ENCODE measurements around the gene ARHGEF19.
"Not testable (repeated sequence)": the region's sequence is repeated elsewhere in the genome, so short reads cannot be mapped to it uniquely, and the experiment has no call there.

The ARHGEF19 gene

DNA sequence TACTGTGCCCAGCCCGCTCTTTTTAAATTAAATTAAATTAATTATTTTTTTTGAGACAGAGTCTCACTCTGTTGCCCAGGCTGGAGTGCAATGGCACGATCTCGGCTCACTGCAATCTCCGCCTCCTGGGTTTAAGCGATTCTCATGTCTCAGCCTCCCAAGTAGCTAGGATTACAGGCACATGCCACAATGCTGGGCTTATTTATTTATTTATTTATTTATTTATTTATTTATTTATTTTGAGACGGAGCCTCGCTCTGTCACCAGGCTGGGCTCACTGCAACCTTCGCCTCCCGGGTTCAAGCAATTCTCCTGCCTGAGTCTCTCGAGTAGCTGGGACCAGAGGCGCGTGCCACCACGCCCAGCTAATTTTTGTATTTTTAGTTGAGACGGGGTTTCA lies 10.3 kb upstream of the ARHGEF19 start:
- DNase-seq (ENCODE audit: low read depth in 2 of 2), result not testable (repeated sequence)

DNA sequence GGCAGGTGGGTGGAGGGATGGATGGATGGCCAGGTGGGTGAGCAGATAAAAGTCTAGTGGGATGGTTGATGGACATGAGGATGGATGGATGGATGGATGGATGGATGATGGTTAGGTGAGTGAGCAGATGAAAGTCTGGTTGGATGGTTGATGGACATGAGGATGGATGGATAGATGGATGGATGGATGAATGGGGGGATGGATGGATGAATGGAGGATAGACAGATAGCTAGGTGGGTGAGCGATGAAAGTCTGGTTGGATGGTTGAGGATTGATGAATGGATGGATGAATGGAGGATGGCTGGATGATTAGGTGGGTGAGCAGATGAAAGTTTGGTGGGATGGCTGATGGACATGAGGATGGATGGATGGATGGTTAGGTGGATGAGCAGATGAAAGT lies 9.0 kb upstream of the ARHGEF19 start:
- DNase-seq (ENCODE audit: low read depth in 2 of 2), result no peak

DNA sequence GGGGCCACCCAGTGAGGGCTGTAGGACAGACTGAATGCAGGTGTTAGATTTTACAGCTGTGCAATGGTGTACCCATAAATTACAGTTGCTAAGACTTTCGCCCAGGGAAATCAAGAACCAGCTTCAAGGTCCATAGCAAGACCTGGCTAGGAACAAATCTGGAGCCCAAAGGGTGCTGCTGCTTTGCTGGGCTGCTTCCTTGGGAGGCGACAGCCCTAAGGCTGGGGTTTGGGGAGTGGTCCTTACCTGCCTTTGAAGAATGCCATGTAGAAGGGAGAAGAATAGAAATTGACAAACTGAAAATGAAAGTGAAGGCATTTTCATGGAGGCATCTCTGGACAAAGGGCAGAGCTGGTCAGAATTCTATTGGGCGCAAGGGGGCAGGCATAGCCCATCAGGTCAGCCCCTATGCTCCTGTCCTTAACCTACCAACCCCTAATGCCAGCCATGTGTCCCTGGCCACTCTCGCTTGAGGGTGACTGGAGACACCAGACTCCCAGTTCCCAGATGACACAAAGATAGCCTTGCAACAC lies 7.6 kb upstream of the ARHGEF19 start:
- no peak for DNase-seq (ENCODE audit: low read depth in 2 of 2)

DNA sequence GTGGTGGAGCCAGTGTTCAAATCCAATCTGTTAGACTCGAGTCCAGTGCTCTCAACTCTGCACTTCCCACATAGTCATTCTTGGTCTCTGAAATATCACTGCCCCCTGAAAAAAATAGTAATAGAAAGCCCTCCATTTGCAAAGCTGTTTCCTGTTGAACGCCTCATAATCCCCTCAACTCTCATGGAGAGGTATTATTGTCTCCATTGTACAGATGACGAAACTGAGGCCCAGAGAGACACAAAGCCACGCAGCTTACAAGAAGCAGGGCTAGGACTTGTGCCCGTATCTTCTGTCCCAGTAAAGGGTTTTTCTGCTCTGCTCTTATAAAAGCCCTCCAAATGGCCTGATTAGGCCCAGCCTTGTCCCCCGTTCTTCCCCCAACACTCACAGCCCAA lies 6.2 kb upstream of the ARHGEF19 start:
- DNase-seq (ENCODE audit: low read depth in 2 of 2), result no peak

DNA sequence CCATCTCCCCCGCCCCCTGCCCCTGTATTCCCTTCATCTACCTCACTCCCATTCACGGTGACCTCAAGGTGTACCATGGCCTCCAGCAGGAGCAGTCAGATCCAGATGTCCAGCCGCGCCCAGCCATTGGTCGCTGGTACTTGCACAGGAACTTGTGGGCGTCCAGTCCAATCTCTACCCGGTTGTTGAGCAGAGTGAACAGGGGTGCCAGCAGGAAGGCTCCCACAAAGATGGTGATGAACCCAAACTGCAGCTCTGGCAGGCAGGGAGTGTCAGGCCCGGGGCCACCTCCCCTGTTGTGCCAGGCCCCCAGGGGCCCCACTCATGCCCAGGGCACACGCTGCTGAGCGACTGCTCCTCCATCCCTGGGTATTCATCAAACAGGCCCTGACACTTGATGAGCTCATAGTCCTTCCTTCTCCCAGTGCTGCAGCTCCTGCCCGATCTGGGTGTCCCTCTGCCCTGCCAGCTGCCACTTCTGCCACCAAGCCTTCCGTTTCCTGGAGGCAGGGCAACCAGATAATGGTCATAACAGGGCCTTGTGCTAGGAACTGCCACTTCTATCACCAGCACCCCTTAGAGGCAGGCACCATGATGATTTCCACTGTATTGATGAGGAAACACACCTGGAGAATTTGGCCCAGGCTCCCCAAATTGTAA lies 5.7 kb upstream of the ARHGEF19 start:
- DNase-seq (ENCODE audit: low read depth in 2 of 2), result no peak

DNA sequence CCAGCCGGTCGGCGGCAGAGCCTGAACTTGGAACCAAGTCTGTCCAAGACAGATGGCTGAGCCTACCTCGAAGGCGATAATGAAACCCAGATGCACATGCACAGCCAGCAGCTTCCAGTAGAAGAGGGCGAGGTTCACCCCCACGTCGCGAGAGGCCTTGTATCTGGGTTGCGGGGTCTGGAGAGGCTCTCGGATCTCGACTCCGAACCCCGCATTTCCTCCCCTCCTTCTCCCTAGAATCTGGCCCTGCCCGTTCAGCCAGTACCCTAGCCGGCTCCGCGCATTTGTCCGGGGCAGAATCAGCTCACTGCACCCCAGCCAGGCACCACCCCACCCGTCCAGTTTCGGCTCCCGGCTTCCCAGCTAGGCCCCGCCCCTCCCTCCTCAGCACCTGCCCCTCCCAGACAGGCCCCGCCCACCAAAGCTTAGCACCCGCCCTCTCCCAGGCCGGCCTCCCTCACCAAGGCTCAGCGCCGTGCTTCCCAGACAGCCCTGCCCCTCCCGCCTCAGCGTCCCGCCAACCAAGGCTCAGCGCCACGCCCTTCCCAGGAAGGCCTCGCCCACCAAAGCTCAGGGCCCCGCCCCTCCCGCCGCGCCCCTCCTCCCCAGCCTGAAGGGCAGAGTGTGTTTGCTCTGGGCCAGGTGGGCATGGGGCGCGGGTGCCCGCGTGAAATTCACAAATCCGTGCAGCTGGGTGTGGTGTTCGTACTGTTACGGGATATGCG lies 4.8 kb upstream of the ARHGEF19 start:
- DNase-seq (ENCODE audit: low read depth in 2 of 2), result peak; percentile 80 to 90

DNA sequence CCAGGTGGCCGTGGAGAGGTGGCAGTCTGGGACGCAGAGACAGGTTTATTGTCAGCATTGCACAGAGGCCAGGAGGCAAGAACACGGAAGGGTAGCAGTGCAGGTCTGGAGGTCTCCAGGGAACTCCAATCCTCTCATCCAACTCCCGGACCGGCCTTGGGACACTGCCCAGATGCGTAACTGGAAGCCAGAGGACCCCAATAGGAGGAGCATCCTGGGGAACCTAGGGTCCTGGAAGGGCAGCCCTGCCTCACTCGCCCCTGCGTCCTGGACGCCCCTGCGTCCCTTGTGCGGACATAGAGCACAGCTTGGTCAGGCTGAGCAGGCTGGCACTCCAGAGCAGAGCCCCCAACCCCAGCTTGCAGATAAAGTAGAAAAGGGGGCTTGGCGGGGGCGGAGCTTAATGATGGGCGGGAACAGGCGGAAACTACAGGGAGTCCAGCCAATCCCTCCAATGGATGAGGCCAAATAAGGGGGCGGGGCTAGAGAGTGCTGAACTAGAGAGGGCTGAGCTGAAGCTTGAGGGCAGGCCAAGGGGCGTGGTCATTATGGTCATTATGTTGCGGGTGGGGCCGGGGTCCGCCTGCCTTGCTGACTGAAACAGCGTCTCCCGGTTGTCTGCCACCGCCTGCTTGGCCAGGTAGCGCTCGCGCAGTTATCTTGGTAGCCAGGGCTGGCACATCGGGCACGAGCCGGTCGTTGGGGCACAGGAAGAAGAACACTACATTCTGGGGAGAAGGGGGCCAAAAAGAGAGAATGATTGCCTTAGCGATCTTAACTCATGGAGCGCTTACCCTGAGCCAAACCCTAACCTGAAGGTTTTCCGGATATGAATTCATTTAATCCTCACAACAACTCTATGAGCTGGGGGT lies 3.7 kb upstream of the ARHGEF19 start:
- DNase-seq (ENCODE audit: low read depth in 2 of 2), result no peak

DNA sequence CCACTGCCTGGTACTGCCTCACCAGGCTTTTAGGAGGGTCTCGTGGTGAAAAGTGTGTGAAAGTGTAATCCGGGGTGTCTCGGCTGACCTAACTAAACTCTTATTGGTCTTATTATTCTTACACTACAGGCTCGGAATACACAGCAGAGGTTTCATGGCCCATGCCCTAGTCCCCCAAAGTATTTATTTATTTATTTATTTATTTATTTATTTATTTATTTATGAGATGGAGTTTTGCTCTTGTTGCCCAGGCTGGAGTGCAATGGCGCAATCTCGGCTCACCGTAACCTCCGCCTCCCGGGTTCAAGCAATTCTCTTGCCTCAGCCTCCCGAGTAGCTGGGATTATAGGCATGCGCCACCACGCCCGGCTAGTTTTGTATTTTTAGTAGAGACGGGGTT lies 2.8 kb upstream of the ARHGEF19 start:
- DNase-seq (ENCODE audit: low read depth in 2 of 2), result not testable (repeated sequence)

DNA sequence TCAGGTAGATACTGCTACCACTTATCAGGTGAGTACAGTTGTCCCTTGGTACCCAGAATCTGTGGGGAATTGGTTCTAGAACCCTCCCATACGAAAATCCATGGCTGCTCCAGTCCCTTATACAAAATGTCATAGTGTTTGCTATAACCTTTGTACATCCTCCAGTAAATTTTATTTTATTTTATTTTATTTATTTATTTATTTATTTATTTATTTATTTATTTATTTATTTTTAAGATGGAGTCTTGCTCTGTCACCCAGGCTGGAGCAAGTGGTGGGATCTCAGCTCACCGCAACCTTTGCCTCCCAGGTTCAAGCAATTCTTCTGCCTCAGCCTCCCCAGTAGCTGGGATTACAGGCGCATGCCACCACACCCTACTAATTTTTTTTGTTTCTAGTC lies 1.1 kb upstream of the ARHGEF19 start:
- DNase-seq (ENCODE audit: low read depth in 2 of 2), result not testable (repeated sequence)

DNA sequence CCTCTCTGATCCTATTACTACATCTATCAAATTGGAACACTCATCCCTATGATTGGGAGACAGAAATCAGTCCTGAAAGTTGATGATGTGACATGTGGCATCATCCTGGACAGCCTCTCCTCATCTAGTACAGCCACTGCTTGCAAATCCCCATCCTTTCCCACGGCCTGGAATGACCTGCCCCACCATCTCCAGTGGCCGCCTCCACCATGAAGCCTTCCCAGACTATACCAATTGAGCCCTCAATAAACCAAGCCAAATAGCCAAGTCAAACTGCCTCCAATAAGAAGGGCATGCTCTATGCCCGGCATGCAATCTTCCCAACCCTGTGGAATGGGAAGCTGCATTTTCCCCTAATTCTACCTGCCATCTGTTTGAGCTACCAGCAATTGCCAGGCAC lies 561 bp upstream of the ARHGEF19 start:
- DNase-seq (ENCODE audit: low read depth in 2 of 2), result no peak

DNA sequence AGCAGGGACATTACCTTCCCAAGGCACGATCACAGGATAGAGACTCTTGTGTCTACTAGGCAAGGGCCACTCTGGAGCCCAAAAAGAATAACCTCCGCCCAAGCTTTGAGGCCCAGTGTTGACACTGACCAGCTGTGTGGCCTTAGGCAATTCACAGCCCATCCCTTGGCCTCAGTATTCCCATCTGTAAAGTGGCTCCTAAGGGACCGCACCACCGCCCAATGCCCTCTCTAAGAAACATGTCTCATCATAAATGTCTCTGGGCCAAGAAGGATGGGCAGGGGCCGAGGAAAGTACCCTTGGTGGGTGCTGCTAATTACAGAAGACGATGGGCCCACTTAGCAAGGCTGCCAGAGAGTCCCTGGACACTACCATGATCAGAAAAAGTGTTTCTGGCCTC lies 628 bp downstream of the ARHGEF19 start:
- DNase-seq (ENCODE audit: low read depth in 2 of 2), result no peak

DNA sequence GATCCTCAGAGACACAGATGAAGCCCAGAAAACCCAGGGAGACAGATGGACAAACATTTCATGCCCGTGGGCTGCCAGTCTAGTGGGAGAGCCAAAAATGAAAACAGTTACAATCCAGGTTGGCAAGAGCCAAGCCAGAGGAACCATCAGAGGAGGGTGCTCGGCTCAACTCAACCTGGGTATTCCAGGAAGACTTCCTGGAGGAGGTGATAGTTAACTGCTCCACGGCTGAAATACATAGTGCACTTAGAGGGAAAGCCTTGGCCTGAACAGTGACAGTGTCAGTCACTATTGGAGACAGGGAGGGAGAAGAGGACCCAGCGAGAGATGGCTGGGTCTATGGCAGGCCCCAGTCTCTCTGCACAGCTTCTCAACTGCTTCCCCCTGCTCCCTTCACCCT lies 1.9 kb downstream of the ARHGEF19 start:
- no peak for DNase-seq (ENCODE audit: low read depth in 2 of 2)

DNA sequence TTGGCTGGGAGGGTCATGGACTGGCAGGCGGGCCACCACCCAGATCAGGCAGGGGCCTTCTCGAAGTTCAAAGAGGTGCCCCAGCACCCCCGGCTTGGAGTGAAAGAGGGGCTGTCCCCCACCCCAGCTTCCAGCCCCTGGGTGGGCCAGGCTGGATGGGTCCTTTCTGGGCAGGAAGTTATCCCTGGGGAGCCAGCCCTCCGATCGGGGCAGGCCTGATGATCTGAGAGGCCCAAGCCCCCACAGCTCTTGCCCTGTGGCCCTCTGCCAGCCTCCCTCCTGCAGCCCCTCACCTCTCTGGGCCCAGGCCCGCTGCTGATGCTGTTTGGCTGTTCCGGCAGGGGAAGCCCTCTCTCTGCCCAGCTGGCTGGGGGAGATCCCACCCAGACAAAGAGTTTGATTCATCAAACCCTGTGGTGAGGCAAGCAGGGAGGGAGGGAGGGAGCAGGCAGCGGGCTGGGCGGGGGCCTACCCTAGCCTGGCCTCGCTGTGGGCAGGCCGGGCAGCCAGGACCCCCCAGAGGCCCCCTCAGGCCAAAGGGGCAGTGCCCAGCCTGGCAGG lies 2.5 kb downstream of the ARHGEF19 start:
- DNase-seq (ENCODE audit: low read depth in 2 of 2), result no peak

DNA sequence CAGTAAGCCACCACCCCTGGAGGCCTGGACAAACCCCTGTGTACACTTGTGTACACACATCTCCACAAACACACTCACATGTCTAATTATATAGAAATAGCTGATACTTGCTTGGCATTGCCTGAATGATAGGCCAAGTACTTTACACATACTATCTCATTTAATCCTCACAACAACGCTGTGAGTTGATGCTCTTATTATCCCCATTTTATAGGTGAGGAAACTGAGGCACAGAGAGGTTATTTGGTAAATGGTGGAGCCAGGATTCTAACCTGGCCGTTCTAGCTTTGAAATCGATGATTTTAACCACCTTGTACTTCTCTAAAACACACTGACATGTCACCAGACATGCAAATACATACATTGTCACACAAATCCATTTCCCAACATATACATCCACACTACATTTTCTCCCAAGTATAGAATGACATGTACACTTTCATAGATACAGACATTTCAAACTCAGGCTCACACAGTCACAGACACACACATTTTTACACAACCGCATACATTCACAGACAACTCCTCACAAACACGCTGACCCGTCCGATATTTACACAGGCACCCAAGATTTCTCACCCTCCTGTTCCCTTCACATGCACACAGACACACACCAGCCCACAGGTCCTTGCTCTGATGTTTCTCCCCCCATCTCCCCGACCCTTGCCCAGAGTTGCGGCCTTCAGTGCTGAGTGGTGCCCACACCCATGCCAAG lies 3.2 kb downstream of the ARHGEF19 start:
- DNase-seq (ENCODE audit: low read depth in 2 of 2), result no peak

DNA sequence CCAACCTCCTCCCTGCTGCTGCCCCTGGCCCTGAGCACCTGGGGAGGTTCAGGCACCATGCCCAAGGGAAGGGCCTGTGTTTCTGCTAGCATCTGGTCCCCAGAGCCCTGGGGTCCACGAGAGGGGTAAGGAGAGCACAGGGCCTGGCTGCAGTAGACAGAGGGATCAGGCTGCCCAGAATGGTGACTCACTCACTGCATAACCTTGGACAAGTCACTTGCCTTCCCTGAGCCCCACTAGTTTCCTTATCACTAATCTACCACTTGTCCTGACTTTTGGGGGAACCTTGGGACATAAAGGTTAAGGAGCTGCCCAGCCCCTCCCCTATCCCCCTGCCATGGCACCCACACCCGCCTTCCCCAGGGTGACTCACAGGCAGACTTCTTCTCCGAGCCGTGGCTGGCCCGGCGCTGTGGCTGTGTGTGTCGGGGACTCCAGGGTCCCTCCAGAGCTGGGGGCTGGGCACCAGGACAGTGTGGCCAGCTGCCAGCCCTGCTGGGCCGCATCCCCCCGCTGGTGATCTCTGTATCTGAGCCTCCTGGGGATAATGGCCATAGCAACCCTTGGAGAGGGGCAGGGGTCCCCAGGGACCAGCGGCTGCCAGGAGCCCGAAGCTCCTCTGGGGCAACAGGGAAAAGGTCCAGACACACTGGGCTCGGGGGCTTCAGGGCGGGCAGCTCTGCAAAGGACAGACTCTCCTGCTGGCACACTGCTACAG lies 4.0 kb downstream of the ARHGEF19 start:
- DNase-seq (ENCODE audit: low read depth in 2 of 2), result no peak

DNA sequence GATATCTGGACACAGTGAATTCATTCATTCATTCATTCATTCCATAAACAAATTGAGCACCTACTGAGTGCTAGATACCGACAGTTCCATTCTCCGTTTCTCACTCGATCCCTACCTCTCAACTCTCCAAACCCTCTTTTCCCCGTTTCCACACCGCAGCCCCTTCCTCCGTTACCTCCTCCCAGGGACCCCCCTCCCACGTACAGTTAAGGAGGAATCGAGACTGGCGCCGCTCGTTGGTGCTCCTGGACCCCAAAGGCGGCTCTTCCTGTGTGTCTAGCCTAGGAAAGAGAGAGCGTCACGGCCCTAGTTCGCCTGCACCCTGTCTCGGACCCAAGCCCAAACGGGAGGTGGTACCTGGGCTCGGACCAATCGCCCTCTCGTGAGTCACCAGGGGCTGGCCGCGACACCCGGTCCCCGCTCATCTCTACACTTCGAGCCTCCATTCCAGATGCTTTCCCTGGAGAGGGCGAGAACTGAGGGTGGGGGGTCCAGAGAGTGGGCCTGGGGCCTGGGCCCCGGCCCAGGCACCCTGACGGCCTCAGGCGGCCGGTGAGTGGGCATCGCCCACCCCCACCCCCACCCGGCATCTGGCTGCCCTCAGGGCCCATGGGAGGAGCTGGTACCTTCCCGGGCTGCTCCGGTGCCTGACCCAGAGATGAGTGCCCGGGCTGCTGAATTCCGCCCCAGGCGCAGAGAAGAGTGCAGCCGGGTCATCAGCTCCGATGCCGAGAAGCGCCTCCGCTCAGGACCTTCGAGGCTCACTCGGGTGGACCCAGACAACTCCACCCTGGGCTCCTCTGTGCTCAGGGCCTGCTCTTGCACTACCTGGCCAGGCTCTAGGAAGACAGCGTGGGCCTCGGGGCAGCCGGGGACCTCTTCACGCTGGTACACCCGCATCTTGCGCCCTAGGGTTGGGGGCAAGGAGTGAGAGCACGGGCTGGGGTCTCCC lies 4.9 kb downstream of the ARHGEF19 start:
- no peak for DNase-seq (ENCODE audit: low read depth in 2 of 2)

DNA sequence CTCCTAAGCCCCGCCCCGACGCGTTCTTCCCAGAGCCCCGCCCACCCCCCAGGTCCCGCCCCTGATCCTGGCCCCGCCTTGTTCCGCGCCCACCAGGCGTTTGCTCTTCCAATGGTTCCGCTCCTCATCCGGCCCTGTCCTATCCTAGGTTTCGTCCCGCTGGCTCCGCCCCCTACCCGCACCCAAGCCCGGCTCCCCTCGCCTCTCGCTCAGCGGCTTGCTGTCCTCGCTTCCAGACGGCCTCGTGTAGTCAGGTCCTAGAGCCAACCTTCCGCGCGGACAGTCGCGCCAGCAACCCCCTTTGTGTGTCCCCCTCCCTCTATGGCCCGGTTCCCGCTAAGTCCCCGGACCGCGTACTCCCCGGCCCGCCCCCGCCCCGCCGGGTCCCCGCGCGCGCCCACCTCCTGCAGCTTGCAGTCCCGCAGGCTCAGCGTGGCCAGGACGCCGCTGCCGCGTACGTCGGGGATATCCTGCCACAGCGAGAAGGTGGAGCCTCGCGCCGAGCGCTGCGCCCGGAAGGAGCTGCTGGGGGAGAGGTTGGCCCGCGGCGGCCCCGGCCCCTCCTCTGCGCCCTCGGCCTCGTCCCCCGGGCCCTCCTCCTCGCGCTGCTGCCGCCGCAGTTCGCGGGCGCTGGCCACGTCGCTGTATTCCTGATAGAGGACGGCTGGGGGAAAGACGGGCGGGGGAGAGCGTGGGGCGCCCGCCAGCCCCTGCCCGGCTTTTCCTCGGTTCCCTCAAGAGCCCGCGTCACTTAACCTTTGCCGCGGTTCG lies 5.7 kb downstream of the ARHGEF19 start:
- DNase-seq (ENCODE audit: low read depth in 2 of 2), result peak; percentile 77 to 80

DNA sequence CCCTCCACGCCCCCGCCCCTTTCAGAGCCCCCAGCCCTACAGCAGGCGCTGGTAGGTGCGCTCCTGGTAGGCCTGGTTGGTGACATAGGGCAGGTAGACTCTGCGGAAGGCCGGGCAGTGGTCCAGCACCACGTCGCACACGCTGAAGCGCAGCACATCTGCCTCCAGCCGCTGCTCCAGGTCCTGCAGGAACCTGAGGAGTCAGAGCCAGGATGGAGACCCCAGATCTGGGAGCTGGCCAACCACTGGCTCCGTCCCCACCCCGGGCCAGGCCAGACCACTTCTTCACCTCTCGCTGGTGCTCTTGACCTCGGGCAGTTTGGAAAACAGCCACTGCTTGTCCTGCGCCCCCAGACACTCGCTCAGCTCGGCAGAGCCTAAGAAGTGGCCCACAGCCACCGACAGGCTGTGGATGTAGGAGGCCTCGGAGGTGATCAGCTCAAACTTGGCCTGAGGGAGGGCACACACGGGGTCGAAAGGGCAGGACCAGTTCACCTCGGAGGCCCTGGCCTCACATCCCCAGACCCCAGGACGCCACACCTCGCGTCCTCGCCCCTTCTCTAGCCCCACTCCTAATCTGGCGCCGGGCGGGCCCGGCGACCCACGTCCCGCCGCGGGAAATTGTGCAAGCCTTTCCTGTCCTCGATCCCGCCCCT lies 6.4 kb downstream of the ARHGEF19 start:
- no peak for DNase-seq (ENCODE audit: low read depth in 2 of 2)

All from stimulated activated CD8-positive, alpha-beta memory T cell treated with anti-CD3 and anti-CD28 coated beads, Interleukin-7, amount 100 ng/mL, for 1 hour (primary cell).